ENCODE measurements around the gene MTUS2.

Gene MTUS2

GRCh38 chr13:28981530-28981929 lies 161.4 kb downstream of the MTUS2 start:
- DNase-seq (ENCODE audit: low read depth in 1 of 2, low spot score in 1 of 2) = no peak
- H3K27ac ChIP-seq (replicated peaks) = no peak overlapping the region
- H3K4me3 ChIP-seq (replicated peaks; ENCODE audit: insufficient read depth, low read length) = no peak overlapping the region
- TF ChIP-seq SPI1 (IDR thresholded peaks at IDR 0.05; ENCODE audit: borderline replicate concordance, low read depth) = no peak
- TF ChIP-seq GABPA (IDR thresholded peaks at IDR 0.05; ENCODE audit: low read depth) = no peak
- no peak for TF ChIP-seq POLR2AphosphoS5 (IDR thresholded peaks at IDR 0.05; ENCODE audit: low read depth)
- TF ChIP-seq REST (IDR thresholded peaks at IDR 0.05; ENCODE audit: insufficient replicate concordance, low read depth) = no peak
- TF ChIP-seq, protein P1, sequence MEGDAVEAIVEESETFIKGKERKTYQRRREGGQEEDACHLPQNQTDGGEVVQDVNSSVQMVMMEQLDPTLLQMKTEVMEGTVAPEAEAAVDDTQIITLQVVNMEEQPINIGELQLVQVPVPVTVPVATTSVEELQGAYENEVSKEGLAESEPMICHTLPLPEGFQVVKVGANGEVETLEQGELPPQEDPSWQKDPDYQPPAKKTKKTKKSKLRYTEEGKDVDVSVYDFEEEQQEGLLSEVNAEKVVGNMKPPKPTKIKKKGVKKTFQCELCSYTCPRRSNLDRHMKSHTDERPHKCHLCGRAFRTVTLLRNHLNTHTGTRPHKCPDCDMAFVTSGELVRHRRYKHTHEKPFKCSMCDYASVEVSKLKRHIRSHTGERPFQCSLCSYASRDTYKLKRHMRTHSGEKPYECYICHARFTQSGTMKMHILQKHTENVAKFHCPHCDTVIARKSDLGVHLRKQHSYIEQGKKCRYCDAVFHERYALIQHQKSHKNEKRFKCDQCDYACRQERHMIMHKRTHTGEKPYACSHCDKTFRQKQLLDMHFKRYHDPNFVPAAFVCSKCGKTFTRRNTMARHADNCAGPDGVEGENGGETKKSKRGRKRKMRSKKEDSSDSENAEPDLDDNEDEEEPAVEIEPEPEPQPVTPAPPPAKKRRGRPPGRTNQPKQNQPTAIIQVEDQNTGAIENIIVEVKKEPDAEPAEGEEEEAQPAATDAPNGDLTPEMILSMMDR (IDR thresholded peaks at IDR 0.05; ENCODE audit: insufficient read depth, low read length) = no peak
- peaks cover 18% of the 10 kb centered on the region for H3K27me3 ChIP-seq (ENCODE audit: insufficient read depth, poor library complexity, severe bottlenecking)

DNA sequence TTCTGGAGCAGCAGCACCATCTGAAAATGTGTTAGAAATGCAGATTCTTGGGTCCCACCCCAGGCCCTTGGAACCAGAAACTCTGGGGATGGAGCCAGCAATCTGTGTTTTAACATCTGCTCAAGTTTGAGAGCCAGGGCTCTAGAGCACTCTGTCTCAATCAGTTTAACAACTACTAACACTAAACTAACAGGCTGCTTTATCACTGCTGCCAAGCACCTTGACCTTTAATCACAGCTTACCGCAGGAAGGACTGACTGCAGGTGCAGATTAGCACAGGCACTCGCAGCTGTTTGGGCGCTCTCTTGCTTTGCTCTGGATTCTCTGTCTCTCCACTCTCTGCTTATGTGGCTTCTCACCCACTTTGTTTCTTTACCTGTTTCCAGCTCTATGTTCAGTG lies 163.5 kb downstream of the MTUS2 start:
- Histone ChIP-seq H3K4me3 (replicated peaks; ENCODE audit: insufficient read depth, low read length) (no peak overlapping the region), H3K27me3 (ENCODE audit: insufficient read depth, poor library complexity, severe bottlenecking) (peaks cover 20% of the 10 kb centered on the region), H3K27ac (replicated peaks) (no peak overlapping the region)
- no peak for TF ChIP-seq REST (IDR thresholded peaks at IDR 0.05; ENCODE audit: insufficient replicate concordance, low read depth)
- no peak for TF ChIP-seq GABPA (IDR thresholded peaks at IDR 0.05; ENCODE audit: low read depth)
- TF ChIP-seq SPI1 (IDR thresholded peaks at IDR 0.05; ENCODE audit: borderline replicate concordance, low read depth) = no peak
- TF ChIP-seq, protein P1 (IDR thresholded peaks at IDR 0.05; ENCODE audit: insufficient read depth, low read length) = no peak
- TF ChIP-seq POLR2AphosphoS5 (IDR thresholded peaks at IDR 0.05; ENCODE audit: low read depth) = no peak
- DNase-seq (ENCODE audit: low read depth in 1 of 2, low spot score in 1 of 2) = no peak

- no peak for DNase-seq (ENCODE audit: low read depth in 1 of 2, low spot score in 1 of 2)
- Histone ChIP-seq H3K4me3 (replicated peaks; ENCODE audit: insufficient read depth, low read length) (no peak overlapping the region), H3K27me3 (ENCODE audit: insufficient read depth, poor library complexity, severe bottlenecking) (peaks cover 20% of the 10 kb centered on the region), H3K27ac (replicated peaks) (no peak overlapping the region)
- TF ChIP-seq POLR2AphosphoS5 (IDR thresholded peaks at IDR 0.05; ENCODE audit: low read depth) = no peak
- TF ChIP-seq GABPA (IDR thresholded peaks at IDR 0.05; ENCODE audit: low read depth) = no peak
- TF ChIP-seq REST (IDR thresholded peaks at IDR 0.05; ENCODE audit: insufficient replicate concordance, low read depth) = no peak
- TF ChIP-seq, protein P1 (IDR thresholded peaks at IDR 0.05; ENCODE audit: insufficient read depth, low read length) = no peak
- no peak for TF ChIP-seq SPI1 (IDR thresholded peaks at IDR 0.05; ENCODE audit: borderline replicate concordance, low read depth)
These were observed 164.2 kb downstream of the MTUS2 start for GRCh38 chr13:28984326-28984725.

All from HL-60 (cell line).